GM18498 (cell line): ENCODE results near the gene WDR27.
"Not testable (repeated sequence)": the region's sequence is repeated elsewhere in the genome, so short reads cannot be mapped to it uniquely, and the experiment has no call there.

ENCODE experiments used
- ATAC-seq: cut with Tn5 transposase; IDR thresholded peaks from one replicate; pipeline ENCODE4 v1.9.1; 2021; ENCODE audit warnings: mild to moderate bottlenecking, moderate library complexity; ENCODE audit not compliant: unreplicated experiment

The WDR27 gene

GRCh38 chr6:169494038-169494437, 207.8 kb downstream of the WDR27 start:
- ATAC-seq, result no peak

- ATAC-seq, result no peak
Observed at GRCh38 chr6:169491482-169491881, 210.3 kb downstream of the WDR27 start.

GRCh38 chr6:169490830-169491229, 211.0 kb downstream of the WDR27 start:
- no peak for ATAC-seq

- no peak for ATAC-seq
Observed at GRCh38 chr6:169490246-169490641, 211.6 kb downstream of the WDR27 start.

- no peak for ATAC-seq
Observed at GRCh38 chr6:169489563-169490245, 212.1 kb downstream of the WDR27 start.

GRCh38 chr6:169487579-169488436, 214.0 kb downstream of the WDR27 start:
- ATAC-seq, result no peak

- ATAC-seq, result no peak
Observed at GRCh38 chr6:169479783-169480495, 221.9 kb downstream of the WDR27 start.

GRCh38 chr6:169474362-169474761, 227.5 kb downstream of the WDR27 start:
- ATAC-seq, result no peak

GRCh38 chr6:169473663-169474062, 228.2 kb downstream of the WDR27 start:
- peak; percentile 81 for ATAC-seq

GRCh38 chr6:169472786-169473416, 228.9 kb downstream of the WDR27 start:
- ATAC-seq, result no peak

GRCh38 chr6:169470790-169471189, 231.0 kb downstream of the WDR27 start:
- no peak for ATAC-seq

GRCh38 chr6:169469028-169469427, 232.8 kb downstream of the WDR27 start:
- no peak for ATAC-seq

- ATAC-seq, result not testable (repeated sequence)
Observed at GRCh38 chr6:169467755-169468154, 234.1 kb downstream of the WDR27 start.

GRCh38 chr6:169466256-169466655, 235.6 kb downstream of the WDR27 start:
- not testable (repeated sequence) for ATAC-seq

GRCh38 chr6:169457762-169458161, 244.1 kb downstream of the WDR27 start:
- ATAC-seq, result no peak

- ATAC-seq, result no peak
Observed at GRCh38 chr6:169456840-169457239, 245.0 kb downstream of the WDR27 start.

- ATAC-seq, result no peak
Observed at GRCh38 chr6:169455470-169455869, 246.4 kb downstream of the WDR27 start.

- no peak for ATAC-seq
Observed at GRCh38 chr6:169454872-169455204, 247.0 kb downstream of the WDR27 start.

GRCh38 chr6:169454204-169454871, 247.5 kb downstream of the WDR27 start:
- ATAC-seq, result no peak

GRCh38 chr6:169452869-169453620, 248.8 kb downstream of the WDR27 start:
- no peak for ATAC-seq
